Globus pallidus (tissue), 1 donor: ENCODE measurements around the gene STAP2.

Source experiments
- DNase-seq: peaks from one replicate; pipeline ENCODE4 v3.0.0-alpha.2; 2015; ENCODE audit warnings: low spot score

The STAP2 gene, protein sequence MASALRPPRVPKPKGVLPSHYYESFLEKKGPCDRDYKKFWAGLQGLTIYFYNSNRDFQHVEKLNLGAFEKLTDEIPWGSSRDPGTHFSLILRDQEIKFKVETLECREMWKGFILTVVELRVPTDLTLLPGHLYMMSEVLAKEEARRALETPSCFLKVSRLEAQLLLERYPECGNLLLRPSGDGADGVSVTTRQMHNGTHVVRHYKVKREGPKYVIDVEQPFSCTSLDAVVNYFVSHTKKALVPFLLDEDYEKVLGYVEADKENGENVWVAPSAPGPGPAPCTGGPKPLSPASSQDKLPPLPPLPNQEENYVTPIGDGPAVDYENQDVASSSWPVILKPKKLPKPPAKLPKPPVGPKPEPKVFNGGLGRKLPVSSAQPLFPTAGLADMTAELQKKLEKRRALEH

GRCh38 chr19:4338441-4339355 lies at the start of gene STAP2:
TSS of gene STAP2 (minus strand) at chr19:4338827. CDS start at chr19:4338753, 74 bp downstream.
- DNase-seq = no peak

- peak; percentile 85 for DNase-seq
Observed at GRCh38 chr19:4386041-4386782, 47.6 kb upstream of the STAP2 start.

GRCh38 chr19:4385291-4386040 lies 46.8 kb upstream of the STAP2 start:
- DNase-seq = no peak

DNA sequence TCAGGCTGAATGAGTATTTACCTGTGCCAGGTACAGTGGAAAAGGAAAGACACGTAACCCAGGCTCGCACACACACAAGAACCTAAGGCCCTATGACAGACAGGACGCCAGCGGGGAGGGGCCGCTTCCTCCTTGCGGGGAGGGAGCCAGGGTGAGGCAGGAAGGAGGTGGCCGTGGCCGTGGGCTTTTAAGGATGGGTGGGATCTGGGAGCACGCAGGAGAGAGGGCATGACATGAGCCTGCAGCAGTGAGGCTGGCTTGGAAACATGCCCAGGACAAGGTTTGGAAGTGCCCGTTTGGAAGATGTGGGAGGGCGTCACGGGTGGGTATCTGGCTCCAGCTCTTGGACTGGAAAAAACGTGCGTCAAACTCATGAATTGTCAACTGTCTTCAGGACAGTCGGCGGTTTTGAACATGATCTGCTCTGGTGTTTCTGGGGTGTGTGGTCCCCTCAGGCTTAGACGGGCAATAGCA lies 41.7 kb upstream of the STAP2 start:
- DNase-seq = no peak

DNA sequence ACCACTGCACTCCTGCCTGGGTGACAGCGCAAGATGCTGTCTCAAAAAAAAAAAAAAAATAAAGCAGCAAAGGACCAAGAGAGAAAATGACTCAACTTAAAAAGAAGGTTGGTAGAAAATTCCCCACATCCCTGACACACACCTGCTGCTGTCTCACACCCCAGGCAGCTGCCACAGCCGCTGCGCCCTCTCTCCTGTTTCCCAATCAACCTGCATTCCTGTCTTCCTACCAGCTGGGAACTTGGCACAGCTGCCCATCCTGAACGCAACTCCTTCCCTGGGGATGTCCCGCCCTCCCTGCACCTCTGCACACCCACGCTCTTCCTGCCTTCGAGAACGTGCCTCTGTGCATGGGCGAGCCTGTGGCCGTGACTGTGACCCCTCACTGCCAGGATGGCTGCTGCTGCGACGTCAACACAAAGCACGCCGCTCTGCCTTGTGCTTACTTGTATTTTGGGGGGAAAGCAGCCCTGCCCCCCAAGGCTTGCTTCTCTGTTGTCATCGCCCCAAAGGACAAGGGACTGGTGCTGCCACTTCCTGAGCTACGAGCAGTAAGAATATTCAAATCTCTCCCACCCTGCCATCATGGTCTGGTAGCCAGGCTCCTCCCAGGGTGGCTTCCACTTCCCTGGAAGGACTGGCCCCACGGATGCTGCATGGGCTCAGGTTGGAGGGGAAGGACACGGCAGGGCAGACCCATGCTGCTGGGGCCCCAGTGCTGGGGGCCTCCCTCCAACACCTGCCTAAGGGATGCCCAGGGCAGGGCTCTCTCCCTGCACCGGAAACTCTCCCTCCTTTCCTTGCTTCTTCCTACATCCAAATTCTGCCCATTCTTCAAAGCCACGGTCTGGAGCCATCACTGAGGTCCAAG lies 41.0 kb upstream of the STAP2 start:
- no peak for DNase-seq

DNA sequence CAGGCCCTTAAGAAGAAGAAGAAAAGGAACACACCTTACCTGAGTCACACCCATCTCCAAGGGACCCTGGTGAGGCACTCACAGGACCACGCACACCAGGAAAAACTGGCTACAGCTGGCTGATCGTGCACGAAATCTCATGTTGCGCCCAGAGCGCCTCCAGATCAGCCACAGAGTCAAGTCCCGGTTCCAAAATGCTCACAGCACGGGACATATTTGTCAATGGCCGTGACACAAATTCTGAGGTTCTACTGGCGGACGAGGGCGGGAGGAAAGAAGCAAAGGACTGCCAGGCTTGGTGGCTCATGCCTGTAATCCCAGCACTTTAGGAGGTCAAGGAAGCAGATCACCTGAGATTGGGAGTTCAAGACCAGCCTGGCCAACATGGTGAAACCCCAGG lies 40.3 kb upstream of the STAP2 start:
- no peak for DNase-seq

DNA sequence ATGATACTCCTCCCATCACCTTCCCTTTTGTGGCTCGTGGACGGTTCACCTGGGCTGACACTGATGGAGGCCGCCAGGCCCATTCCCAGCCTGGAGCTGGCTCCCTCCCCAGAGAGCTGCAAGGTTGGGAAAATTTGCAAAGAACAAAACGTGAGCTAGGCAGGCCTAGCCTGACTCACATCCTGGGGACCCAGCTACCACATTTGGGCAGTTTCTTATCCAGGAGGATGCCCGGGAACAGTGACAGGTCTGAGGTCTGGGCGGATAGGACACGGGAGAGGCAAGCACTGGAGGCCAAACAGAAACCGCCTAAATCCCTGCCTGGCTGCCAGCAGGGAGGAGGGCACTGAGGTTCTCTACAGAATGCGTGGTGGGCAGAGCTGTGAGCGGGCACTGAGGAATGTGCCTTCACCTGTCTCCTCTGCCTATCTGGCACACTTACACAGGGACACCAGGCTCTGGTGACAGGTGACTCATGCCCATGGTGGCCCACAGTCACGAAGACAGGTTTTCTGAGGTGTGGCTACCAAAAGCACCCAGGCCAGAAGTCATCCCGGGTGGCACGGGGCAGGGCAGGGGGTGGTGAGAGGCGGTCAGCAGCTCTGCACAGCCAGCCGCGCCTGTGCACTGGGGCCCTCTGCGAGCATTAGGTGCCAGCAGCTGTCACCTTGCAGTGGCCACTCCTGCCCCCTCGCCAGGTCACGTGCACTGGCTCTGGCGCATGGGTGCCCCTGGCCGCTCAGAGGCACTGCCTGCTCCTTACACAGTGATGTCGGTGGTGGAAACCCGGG lies 38.6 kb upstream of the STAP2 start:
- no peak for DNase-seq

GRCh38 chr19:4376671-4376990 lies 38.0 kb upstream of the STAP2 start:
- no peak for DNase-seq

DNA sequence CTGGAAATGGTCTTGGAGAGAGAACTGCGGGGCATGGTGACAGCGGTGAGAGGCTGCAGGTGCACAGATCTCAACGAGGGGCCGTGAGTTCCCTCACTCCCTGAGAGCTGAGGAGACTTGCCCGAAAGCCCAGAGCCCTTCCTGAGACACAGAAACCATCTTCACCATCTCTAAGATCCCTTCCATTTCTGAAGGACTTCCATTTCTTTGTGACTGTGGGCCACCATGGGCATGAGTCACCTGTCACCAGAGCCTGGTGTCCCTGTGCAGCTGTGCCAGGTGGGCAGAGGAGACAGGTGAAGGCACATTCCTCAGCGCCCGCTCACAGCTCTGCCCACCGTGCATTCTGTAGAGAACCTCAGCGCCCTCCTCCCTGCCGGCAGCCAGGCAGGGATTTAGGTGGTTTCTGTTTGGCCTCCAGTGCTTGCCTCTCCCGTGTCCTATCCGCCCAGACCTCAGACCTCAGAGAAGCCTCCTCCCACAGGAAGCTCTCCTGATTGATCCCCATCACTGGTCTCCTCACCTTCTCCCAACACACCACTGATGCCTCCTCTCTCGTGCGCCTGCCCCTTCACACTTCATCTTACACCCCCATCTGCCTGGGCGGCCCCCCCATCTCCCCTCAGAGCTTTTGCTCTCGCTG lies 37.5 kb upstream of the STAP2 start:
- DNase-seq = no peak

GRCh38 chr19:4375164-4376027 lies 36.8 kb upstream of the STAP2 start:
- peak; percentile 59 for DNase-seq

DNA sequence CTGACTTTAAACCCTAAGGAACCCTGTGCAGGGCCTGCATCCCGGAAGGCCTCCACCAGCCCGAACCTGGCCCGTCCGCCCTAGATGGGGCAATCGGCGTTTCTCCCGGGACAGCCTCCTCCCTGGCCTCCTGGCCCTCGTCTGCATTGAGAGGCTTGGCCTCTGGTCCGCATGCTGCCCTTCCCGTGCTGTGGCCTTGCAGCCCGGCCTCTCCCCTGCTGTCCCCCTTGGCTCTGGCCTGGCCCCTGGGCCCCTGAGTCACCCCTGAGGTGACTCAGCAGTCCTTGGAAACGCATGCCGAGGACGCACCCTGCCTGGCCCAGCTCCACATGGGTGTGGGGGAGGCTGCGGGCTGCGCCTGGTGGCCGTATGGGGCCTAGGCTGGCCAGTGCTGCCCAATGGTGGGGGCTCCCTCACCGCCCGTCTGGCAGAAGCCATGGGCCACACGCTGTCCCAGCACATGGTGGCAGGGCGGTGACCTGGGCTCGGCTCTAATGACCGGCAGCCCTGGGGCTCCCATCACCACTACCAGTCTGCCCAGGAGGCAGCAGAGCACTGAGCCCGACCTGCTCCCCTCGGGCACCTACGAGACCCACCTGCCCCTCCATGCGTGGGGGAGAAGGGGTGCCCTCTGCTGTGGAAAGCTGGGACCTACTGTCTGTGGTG lies 36.0 kb upstream of the STAP2 start:
- DNase-seq = no peak

DNA sequence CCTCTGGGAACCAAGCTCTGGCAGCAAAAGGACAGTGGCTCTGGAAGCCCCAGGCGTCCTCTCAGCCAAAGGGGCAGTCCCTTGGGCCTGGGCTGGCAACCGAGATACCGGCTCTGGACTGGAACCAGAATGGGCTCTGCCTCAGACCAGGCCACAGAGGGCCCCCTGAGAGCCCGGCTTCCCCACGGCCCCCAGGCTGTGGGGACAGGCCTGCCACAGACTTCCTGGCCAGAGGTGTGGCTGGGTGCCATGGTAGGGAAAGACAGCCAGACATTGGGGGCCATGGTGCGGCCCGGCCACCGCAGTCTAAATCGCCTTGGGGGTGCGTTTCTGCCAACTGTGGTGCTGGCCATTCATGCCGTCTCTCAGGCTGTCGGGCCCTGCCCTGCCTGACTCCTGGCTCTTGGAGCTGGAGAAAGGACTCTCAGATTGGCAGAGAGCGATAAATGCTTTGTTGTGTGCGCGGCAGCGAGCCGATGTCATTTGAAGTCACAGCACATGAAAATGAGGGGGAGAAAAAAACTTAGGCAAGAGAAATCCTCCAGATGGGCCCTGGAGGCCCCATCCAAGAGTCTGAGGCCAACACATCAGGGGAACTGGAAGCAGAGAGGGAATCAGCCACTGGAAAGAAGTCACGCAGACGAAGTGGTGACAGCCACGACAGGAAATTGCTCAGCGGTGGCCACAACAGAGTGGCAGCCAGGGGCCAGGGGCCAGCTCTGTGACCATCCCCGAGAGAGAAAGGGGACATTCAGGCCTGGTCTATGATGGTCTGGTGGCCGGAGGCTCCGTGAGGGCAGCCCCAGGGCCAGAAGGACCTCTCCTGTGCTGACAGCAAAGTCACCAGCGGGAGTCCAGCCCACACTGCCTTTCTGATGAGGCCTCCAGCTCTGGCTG lies 35.2 kb upstream of the STAP2 start:
- DNase-seq = peak; percentile 88

GRCh38 chr19:4373013-4373367 lies 34.4 kb upstream of the STAP2 start:
- DNase-seq = no peak

DNA sequence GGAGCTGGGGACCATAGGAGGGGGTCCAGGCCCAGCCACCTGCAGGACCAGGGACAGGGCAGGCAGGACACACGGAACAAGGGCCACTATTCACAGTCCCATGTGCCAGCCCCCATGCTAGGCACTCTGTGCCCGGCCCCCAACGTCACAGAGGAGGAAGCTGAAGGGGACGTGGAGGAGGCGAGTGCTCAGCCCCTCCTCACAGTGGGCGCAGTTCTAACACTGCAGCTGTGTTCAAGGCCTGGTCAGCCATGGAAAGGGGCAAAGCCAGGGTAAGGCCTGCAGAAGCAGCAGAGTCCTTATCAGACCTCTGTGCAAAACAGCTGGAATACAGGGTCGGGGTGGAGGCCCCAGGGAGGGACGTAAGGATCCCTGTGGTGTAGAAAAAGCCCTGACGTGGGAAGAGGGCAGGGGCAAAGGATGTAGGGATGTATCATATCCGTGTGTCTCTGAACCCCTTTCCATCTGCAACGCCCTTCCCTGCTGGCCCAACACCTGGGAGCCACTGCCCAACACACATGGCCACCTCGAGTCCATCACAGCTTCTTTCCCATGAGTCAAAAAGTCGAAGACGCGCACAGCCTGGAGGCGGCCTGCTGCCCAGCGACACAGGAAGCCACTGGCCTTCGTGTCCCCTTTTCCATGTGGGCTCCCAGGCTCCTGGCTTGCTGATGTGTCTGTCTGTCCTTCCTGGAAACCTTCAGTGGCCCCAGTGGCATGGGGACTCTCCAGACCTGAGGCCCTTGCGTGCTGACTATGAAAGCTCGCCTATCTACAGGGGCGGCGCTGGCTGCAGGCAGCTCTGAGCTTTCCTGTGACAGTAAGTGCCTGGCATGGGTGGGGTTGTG lies 33.8 kb upstream of the STAP2 start:
- no peak for DNase-seq

DNA sequence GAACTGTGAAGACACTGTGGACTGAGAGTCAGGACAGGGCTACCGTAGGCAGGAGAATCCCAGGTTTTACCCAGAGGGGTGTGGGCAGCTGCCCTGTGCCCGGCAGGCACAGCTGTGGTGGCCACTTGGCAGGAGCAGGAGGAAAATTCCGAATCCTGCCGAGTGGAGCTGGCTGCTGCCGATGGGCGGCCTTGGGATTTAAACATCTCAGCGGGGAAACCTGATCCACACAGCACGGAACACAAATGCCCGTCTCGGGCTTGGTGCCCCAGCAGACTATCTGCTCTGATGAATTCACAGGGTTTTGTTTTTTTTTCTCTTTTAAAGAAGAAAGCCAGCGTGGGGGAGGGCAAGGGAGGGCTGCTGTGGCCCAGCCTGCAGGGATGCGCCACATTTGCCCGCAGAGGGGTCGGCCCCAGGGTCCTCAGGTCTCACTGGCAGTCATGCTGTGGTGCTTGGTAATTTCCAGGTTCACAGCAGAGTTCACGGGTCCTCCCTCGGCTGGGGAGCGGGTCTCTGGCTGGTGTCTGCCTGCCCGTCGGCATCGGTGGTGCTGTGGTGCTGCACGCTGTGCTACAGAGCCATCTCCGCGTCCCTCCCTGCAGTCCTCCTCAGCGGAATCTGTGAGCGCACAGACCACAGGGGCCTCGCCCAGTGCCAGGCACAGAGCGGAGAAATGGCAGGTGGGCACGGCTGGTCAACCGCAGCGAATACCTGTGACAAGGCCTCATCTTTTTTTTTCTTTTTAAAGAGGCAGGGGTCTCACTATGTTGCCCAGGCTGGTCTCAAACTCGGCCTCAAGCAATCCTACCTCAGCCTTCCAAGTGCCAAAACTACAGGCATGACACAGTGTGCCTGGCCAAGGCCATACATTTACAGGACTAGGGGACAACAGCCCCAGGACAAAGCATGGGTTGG lies 32.9 kb upstream of the STAP2 start:
- DNase-seq = no peak
